Measurements from ENCODE around the gene FBRS. TPM values are rescaled to one million over a fixed set of nuclear protein-coding genes. Genes with fewer than 3 reads are reported as not detected.
"Not testable (repeated sequence)": the region's sequence is repeated elsewhere in the genome, so short reads cannot be mapped to it uniquely, and the experiment has no call there.

FBRS gene
- total RNA-seq, 1 donor from 2014 or later: 11.5 TPM

DNA sequence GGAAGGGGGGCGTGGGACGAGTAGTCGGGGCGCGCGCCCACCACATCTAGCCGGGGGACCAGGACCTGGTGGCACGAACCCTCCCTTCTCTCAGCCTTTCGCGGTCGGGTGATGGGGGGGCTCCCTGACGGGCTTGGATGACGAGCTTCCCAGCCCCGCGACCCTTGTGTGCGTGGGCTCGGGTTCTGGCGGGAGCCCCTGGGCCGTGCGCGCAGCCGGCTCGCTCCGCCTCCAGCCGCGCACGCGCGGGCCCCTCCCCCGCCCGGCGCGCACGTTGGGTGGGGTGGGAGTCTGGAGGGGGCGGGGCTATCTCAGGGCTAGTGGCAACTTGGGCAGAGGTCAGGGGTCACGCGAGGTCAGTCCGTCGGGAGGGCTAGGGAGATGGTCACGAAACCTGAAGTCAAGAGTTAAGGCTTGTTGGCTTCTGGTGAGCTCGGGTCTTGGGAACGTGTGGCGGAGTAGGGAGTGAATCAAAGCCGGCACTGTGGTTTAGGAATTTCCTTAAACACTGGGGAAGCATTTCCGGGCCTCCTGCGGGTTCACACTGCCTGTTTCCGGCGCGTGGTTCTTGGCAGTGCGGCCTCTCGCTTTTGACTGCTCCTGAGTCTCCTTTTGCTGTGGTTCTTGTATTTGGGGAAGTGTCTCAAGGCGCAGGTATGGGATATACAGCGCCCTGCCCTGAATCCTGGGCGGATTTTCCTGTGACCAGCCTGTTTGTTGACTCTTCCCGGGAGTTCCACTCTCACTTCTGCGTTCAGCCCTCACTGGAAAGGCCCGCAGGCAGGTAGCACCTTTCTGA is 40.8 kb downstream of the FBRS start, which contains the start of gene SRCAP:
SRCAP (plus strand) TSS at position 356 of the 799 bp plus-strand sequence. CDS start 1,654 bp downstream, outside the sequence.
- DNase-seq: peak; percentile 68

DNA sequence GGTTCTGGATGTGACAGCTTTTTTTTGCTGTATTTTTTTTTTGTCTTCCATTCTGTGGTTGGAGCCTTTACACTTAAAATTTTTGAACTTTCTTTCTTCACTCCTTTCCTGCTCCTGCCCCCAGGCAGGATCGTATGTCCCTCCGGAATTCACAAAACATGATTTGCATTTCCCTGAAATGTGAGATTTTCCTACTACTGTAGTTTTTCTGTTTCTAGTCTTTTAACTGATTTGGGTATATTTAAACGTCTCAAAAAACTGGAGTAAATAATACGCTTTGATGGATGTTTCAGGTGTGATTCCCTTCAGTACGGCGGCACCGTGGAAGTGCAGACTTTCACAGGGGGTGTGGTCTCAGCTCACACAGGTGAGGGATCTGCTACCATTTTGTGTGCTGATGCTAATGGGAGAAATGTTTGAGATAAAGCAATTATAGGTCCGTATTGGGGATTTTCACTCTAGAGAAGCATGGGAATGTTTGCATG is 41.4 kb downstream of the FBRS start:
- DNase-seq: no peak

DNA sequence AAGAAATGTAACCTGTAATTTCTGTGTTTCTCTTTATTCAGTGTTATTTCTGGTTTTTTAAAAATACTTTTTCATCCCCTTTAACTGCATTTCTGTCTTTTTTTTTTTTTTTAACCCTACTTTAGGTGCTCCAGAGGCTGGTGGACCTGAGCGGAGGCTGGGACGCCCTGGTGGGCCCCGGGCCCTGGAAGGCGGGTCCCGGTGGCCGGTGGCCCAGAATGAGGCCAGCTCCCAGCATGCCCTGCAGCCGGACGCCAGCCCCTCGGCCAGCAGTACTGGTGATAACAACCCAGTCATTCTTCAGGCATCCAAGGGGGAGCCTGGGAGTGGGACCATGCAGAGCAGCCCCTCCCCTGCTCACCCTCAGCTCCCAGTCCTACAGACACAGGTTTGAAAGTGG is 42.3 kb downstream of the FBRS start:
- DNase-seq: no peak

- DNase-seq: no peak
Measured at GRCh38 chr16:30700971-30701370, 42.7 kb downstream of the FBRS start.

GRCh38 chr16:30703071-30703470 is 44.8 kb downstream of the FBRS start:
- DNase-seq: not testable (repeated sequence)

DNA sequence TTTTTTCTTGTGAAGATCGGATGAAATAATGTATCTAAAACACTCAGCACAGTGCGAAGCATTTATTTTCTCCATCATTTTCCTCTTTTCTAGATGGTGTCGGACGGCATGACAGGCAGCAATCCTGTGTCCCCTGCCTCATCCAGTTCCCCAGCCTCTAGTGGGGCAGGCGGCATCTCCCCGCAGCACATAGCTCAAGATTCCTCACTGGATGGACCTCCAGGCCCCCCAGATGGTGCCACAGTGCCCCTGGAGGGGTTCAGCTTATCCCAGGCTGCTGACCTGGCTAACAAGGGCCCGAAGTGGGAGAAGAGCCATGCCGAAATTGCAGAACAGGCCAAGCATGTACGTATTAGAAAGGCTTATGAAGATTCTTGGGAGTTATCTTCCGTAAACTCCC is 45.7 kb downstream of the FBRS start:
- no peak for DNase-seq

DNA sequence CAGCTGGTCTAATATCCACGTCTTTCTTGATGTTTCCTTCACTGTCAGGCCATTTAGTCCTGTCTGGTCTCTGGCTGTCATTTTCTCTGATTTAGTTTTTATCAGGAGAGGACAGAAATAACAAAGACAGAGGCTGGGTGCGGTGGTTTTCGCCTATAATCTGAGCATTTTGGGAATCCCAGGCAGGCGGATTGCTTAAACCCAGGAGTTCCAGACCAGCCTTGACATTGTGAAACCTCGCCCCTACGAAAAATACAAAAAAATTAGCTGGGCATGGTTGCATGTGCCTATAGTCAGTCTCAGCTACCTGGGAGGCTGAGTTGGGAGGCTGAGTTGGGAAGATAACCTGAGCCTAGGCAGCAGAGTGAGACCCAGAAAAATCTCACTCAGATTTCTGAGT is 47.8 kb downstream of the FBRS start:
- DNase-seq: no peak

- no peak for DNase-seq
Measured at GRCh38 chr16:30710971-30711370, 52.7 kb downstream of the FBRS start.

- no peak for DNase-seq
Measured at GRCh38 chr16:30711712-30712111, 53.5 kb downstream of the FBRS start.

DNA sequence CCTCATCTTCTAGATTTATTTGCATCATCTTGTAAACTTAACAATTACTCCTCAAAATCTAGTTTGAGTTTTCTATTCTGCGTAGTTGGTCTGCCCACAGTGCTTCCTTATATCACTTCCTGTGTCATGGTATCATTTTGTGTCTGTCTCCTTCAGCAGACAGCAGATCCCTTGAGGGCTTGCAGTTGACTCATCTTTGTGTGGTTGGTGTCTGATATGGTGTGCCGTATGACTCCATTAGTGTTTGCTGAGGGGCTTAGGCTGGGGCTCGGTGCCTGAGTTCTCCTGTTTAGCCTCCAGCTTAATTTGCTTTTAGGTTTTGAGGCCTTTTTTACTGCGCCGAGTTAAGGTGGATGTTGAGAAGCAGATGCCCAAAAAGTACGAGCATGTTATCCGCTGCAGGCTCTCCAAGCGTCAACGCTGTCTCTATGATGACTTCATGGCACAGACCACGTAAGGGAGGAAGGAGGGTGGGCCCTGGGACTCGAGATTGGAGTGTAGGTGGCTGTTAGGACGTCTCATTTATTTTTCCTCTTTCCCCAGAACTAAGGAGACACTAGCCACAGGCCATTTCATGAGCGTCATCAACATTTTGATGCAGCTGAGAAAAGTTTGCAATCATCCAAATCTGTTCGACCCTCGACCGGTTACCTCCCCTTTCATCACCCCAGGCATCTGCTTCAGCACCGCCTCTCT is 57.7 kb downstream of the FBRS start:
- no peak for DNase-seq

GRCh38 chr16:30720086-30720485 is 61.9 kb downstream of the FBRS start:
- no peak for DNase-seq

Small RNA genes within 50 kb of the gene (small RNA-seq; reads per million reads assigned to genes)
- not detected for gene AC093249.1
- gene RNU6-1043P: not detected
- not detected for gene RNU6-416P
- gene SNORA30: 0.96 reads per million, percentile 72 among the genes with 10 or more reads in this experiment

Other genes with a start within 250 kb of the FBRS start
- gene DCTPP1, start 228.4 kb upstream of the FBRS start, total RNA-seq: 29.8 TPM
- 12.3 TPM for gene SEPHS2, start 212.6 kb upstream of the FBRS start, total RNA-seq
- 1.1 TPM for gene ITGAL, start 185.7 kb upstream of the FBRS start, total RNA-seq
- 28.4 TPM for gene ZNF768, start 131.9 kb upstream of the FBRS start, total RNA-seq
- 12.6 TPM for gene ZNF747, start 123.6 kb upstream of the FBRS start, total RNA-seq
- 6.9 TPM for gene ZNF764, start 100.1 kb upstream of the FBRS start, total RNA-seq
- 5.9 TPM for gene ZNF688, start 86.7 kb upstream of the FBRS start, total RNA-seq
- gene ZNF785, start 72.7 kb upstream of the FBRS start, total RNA-seq: 16.1 TPM
- 8.9 TPM for gene ZNF689, start 48.0 kb upstream of the FBRS start, total RNA-seq
- 9.2 TPM for gene PRR14, start 7.5 kb upstream of the FBRS start, total RNA-seq
- 21.7 TPM for gene SRCAP, start 40.7 kb downstream of the FBRS start, total RNA-seq
- 12.0 TPM for gene PHKG2, start 90.0 kb downstream of the FBRS start, total RNA-seq
- gene CFAP119, start 103.6 kb downstream of the FBRS start, total RNA-seq: 1.6 TPM
- gene RNF40, start 103.9 kb downstream of the FBRS start, total RNA-seq: 80.0 TPM
- gene ZNF629, start 128.8 kb downstream of the FBRS start, total RNA-seq: 11.5 TPM
- gene BCL7C, start 235.6 kb downstream of the FBRS start, total RNA-seq: 29.6 TPM
- gene CTF1, start 238.2 kb downstream of the FBRS start, total RNA-seq: not detected